Peyer's patch (tissue), 4 donors: ENCODE data around the gene FBXW7. TPM values are rescaled to one million over a fixed set of nuclear protein-coding genes. Genes with fewer than 3 reads are reported as not detected.
A peak's percentile ranks its signal among the peaks of the same experiment; 100 is the strongest.

Source experiments
- DNase-seq, 3 donors: peaks; one replicate each; pipeline ENCODE4 v3.0.0-alpha.2; 2017 to 2019
- H3K27ac ChIP-seq, 4 donors: fragments of 200-600 bp; sonication (generic); one replicate each; pipeline ENCODE4 v1.5.1; 2016 to 2019
- H3K27me3 ChIP-seq, 2 donors: fragments of 200-600 bp; sonication (generic); one replicate each; pipeline ENCODE4 v1.5.1; 2019
- H3K36me3 ChIP-seq, 3 donors: fragments of 200-600 bp; sonication (generic); one replicate each; pipeline ENCODE4 v1.5.1; 2016 to 2019
- H3K4me1 ChIP-seq, 4 donors: fragments of 200-600 bp; sonication (generic); one replicate each; pipeline ENCODE4 v1.5.1; 2016 to 2019
- H3K4me3 ChIP-seq, 4 donors: fragments of 200-600 bp; sonication (generic); 1 replicate in 3 of 4; 2 replicates in 1 of 4; pipeline ENCODE4 v1.5.1; 2016 to 2019; ENCODE audit warnings: mild to moderate bottlenecking in 1 of 4
- H3K9me3 ChIP-seq, 4 donors: fragments of 200-600 bp; sonication (generic); one replicate each; pipeline ENCODE4 v1.5.1; 2016 to 2019; ENCODE audit warnings: mild to moderate bottlenecking in 1 of 4
- CTCF ChIP-seq, 6 experiments: fragments of 450-650 bp in 4 of 6; fragments of 200-600 bp in 2 of 6; sonication (generic) in 1 of 6; IDR thresholded peaks; one replicate each; pipeline ENCODE4 v1.5.1; 2017 to 2019; ENCODE audit warnings: antibody characterized with exemption in 6 of 6, mild to moderate bottlenecking in 3 of 6, moderate library complexity in 1 of 6
- POLR2A ChIP-seq, 2 donors: fragments of 450-650 bp; IDR thresholded peaks; one replicate each; pipeline ENCODE4 v1.5.1; 2017; ENCODE audit warnings: antibody characterized with exemption in 2 of 2, mild to moderate bottlenecking in 2 of 2, moderate library complexity in 2 of 2
- total RNA-seq, 4 donors: library from RNA; depleted of rRNA; stranded (reverse); fragments of >200 nt; gene quantifications; one replicate each; pipeline ENCODE4 v1.1.0, GENCODE V29; 2016

The FBXW7 gene
- total RNA-seq, 4 donors from 2014 or later, result 33.4 to 120 (median 43.0) TPM

- no peaks in the 10 kb centered on the region for H3K36me3 ChIP-seq
- peaks cover 0 to 12% (median 5%) of the 10 kb centered on the region in 4 donors for H3K4me1 ChIP-seq
- no peaks in the 10 kb centered on the region for H3K27me3 ChIP-seq
- H3K9me3 ChIP-seq, result no peaks in the 10 kb centered on the region
- H3K27ac ChIP-seq, result no peak overlapping the region
- no peak for TF ChIP-seq CTCF (IDR thresholded peaks at IDR 0.05)
- no peak for TF ChIP-seq POLR2A (IDR thresholded peaks at IDR 0.05)
- DNase-seq, result no peak
- no peak overlapping the region for H3K4me3 ChIP-seq
These were observed 5.0 kb upstream of the FBXW7 start for GRCh38 chr4:152540941-152541340.

GRCh38 chr4:152540293-152540674, 4.4 kb upstream of the FBXW7 start:
- DNase-seq, result no peak
- Histone ChIP-seq H3K4me3 (no peak overlapping the region), H3K4me1 (peaks cover 0 to 12% (median 5%) of the 10 kb centered on the region in 4 donors)

GRCh38 chr4:152539556-152540292, 3.8 kb upstream of the FBXW7 start:
- Histone ChIP-seq H3K4me3 (no peak overlapping the region), H3K9me3 (no peaks in the 10 kb centered on the region), H3K27me3 (no peaks in the 10 kb centered on the region), H3K27ac (no peak overlapping the region), H3K4me1 (peaks cover 0 to 12% (median 5%) of the 10 kb centered on the region in 4 donors), H3K36me3 (no peaks in the 10 kb centered on the region)
- no peak for DNase-seq
- TF ChIP-seq POLR2A (IDR thresholded peaks at IDR 0.05), result no peak
- no peak for TF ChIP-seq CTCF (IDR thresholded peaks at IDR 0.05)

More at GRCh38 chr4:152540293-152540674, 4.4 kb upstream of the FBXW7 start:
- H3K27me3 ChIP-seq, result no peaks in the 10 kb centered on the region
- H3K36me3 ChIP-seq, result no peaks in the 10 kb centered on the region
- H3K9me3 ChIP-seq, result no peaks in the 10 kb centered on the region
- TF ChIP-seq POLR2A (IDR thresholded peaks at IDR 0.05) (no peak), CTCF (IDR thresholded peaks at IDR 0.05) (no peak)
- H3K27ac ChIP-seq, result no peak overlapping the region

- TF ChIP-seq POLR2A (IDR thresholded peaks at IDR 0.05) (no peak), CTCF (IDR thresholded peaks at IDR 0.05) (no peak)
- Histone ChIP-seq H3K36me3 (no peaks in the 10 kb centered on the region), H3K4me1 (peaks cover 0 to 27% (median 8%) of the 10 kb centered on the region in 4 donors), H3K27me3 (no peaks in the 10 kb centered on the region), H3K4me3 (peak overlapping the region in 1 of 4 donors; percentile 85), H3K9me3 (no peaks in the 10 kb centered on the region), H3K27ac (peak overlapping the region; percentile 93 to 99 (median 95))
- DNase-seq, result no peak
These were observed 2.0 kb upstream of the FBXW7 start for GRCh38 chr4:152537881-152538280.

GRCh38 chr4:152536545-152537182, 772 bp upstream of the FBXW7 start:
- Histone ChIP-seq H3K36me3 (no peaks in the 10 kb centered on the region), H3K4me1 (peaks cover 0 to 32% (median 8%) of the 10 kb centered on the region in 4 donors), H3K9me3 (no peaks in the 10 kb centered on the region), H3K27ac (peak overlapping the region; percentile 93 to 99 (median 95)), H3K4me3 (peak overlapping the region; percentile 85 to 99 (median 92)), H3K27me3 (no peaks in the 10 kb centered on the region)
- TF ChIP-seq POLR2A (IDR thresholded peaks at IDR 0.05) (no peak), CTCF (IDR thresholded peaks at IDR 0.05) (no peak)
- peak in 2 of 3 donors; percentile 72 to 84 for DNase-seq
